IMR-90 (cell line): ENCODE measurements around the gene GLRX3. TPM values are rescaled to one million over a fixed set of nuclear protein-coding genes. Genes with fewer than 3 reads are reported as not detected.

ENCODE experiments used
- ATAC-seq: fragments of 200-7000 bp; cut with Tn5 transposase; 2 replicates; pipeline ENCODE4 v1.9.1; 2020; ENCODE audit warnings: low read depth, mild to moderate bottlenecking, moderate library complexity
- BruUV-seq: library from RNA; stranded (reverse); fragments of 400-500 nt; replicated peaks from 2 replicates; lab custom pipeline; 2021; lab: Mats Ljungman, UMichigan
- CTCF ChIA-PET: fragments of 300-600 bp; formaldehyde crosslinking; extraction: SDS; loops from one replicate; lab custom pipeline; 2021; ENCODE audit warnings: antibody characterized with exemption; lab: Yijun Ruan, JAX
- POLR2A ChIA-PET: fragments of 300-600 bp; sonication (Branson Sonifier 250); formaldehyde crosslinking; loops from one replicate; lab custom pipeline; 2022; ENCODE audit warnings: antibody characterized with exemption; ENCODE audit not compliant: unreplicated experiment; lab: Charles Lee
- DNase-seq: peaks from one replicate; pipeline ENCODE4 v3.0.0; 2013
- H2AFZ ChIP-seq: replicated peaks from 2 replicates; pipeline ENCODE3; 2013; ENCODE audit warnings: low read length, mild to moderate bottlenecking; ENCODE audit not compliant: poor library complexity
- H2AK5ac ChIP-seq: 2 replicates; pipeline ENCODE4 v1.6.1; 2013; ENCODE audit warnings: low read depth, low read length, inconsistent platforms
- H2AK9ac ChIP-seq: replicated peaks from 2 replicates; pipeline ENCODE3; 2013; ENCODE audit warnings: mild to moderate bottlenecking, low read depth, low read length, moderate library complexity; ENCODE audit not compliant: poor library complexity
- H2BK120ac ChIP-seq: 2 replicates; pipeline ENCODE4 v1.6.1; 2013; ENCODE audit warnings: low read depth, low read length, inconsistent platforms
- H2BK15ac ChIP-seq: 3 replicates; pipeline ENCODE4 v1.6.1; 2013; ENCODE audit warnings: low read depth, low read length, inconsistent platforms
- H2BK20ac ChIP-seq: 2 replicates; pipeline ENCODE4 v1.6.1; 2013; ENCODE audit warnings: low read depth, mild to moderate bottlenecking, inconsistent platforms, low read length, moderate library complexity
- H2BK5ac ChIP-seq: 2 replicates; pipeline ENCODE4 v1.6.1; 2013; ENCODE audit warnings: mild to moderate bottlenecking, low read depth, low read length, inconsistent platforms; ENCODE audit not compliant: poor library complexity, severe bottlenecking
- H3K14ac ChIP-seq: replicated peaks from 2 replicates; pipeline ENCODE4 v1.6.1; 2013; ENCODE audit warnings: low read depth, low read length, inconsistent platforms
- H3K18ac ChIP-seq: 2 replicates; pipeline ENCODE4 v1.6.1; 2013; ENCODE audit warnings: low read depth, low read length, control low read depth
- H3K23ac ChIP-seq: 2 replicates; pipeline ENCODE4 v1.6.1; 2013; ENCODE audit warnings: low read depth, low read length, inconsistent platforms
- H3K27ac ChIP-seq: 2 replicates; pipeline ENCODE4 v1.5.1; 2013; ENCODE audit warnings: mild to moderate bottlenecking, control low read depth, low read length; ENCODE audit not compliant: insufficient read depth
- H3K27me3 ChIP-seq: 2 replicates; pipeline ENCODE4 v1.6.1; 2013; ENCODE audit warnings: low read length; ENCODE audit not compliant: control insufficient read depth, insufficient read depth
- H3K36me3 ChIP-seq: 2 replicates; pipeline ENCODE4 v1.6.1; 2013; ENCODE audit warnings: low read length, mixed read lengths; ENCODE audit not compliant: control insufficient read depth, insufficient read depth
- H3K4ac ChIP-seq: 2 replicates; pipeline ENCODE4 v1.6.1; 2013; ENCODE audit warnings: low read depth, low read length, inconsistent platforms
- H3K4me1 ChIP-seq: 2 replicates; pipeline ENCODE4 v1.6.1; 2013; ENCODE audit warnings: low read length, mixed read lengths; ENCODE audit not compliant: control insufficient read depth, insufficient read depth
- H3K4me2 ChIP-seq: 2 replicates; pipeline ENCODE4 v1.6.1; 2013; ENCODE audit warnings: low read depth, mild to moderate bottlenecking, control low read depth, low read length, moderate library complexity
- H3K4me3 ChIP-seq: 2 replicates; pipeline ENCODE4 v1.5.1; 2013; ENCODE audit warnings: low read depth, mild to moderate bottlenecking, control low read depth, low read length, moderate library complexity; ENCODE audit not compliant: insufficient read depth
- H3K56ac ChIP-seq: 2 replicates; pipeline ENCODE4 v1.6.1; 2013; ENCODE audit warnings: low read length, inconsistent platforms; ENCODE audit not compliant: insufficient read depth; ENCODE audit errors: extremely low read depth
- H3K79me1 ChIP-seq, 2 experiments: 2 replicates each; pipeline ENCODE4 v1.6.1; 2013; ENCODE audit warnings: low read length in 2 of 2, inconsistent platforms in 1 of 2, low read depth in 1 of 2
- H3K9ac ChIP-seq: 2 replicates; pipeline ENCODE4 v1.6.1; 2013; ENCODE audit warnings: low read depth, low read length, control low read depth
- H3K9me1 ChIP-seq: 2 replicates; pipeline ENCODE4 v1.6.1; 2013; ENCODE audit warnings: low read length, inconsistent platforms; ENCODE audit not compliant: insufficient read depth
- H3K9me3 ChIP-seq: 2 replicates; pipeline ENCODE4 v1.6.1; 2013; ENCODE audit warnings: low read length; ENCODE audit not compliant: control insufficient read depth, insufficient read depth
- H4K20me1 ChIP-seq: 2 replicates; pipeline ENCODE4 v1.6.1; 2013; ENCODE audit warnings: low read length, inconsistent platforms; ENCODE audit not compliant: insufficient read depth
- H4K5ac ChIP-seq: 2 replicates; pipeline ENCODE4 v1.6.1; 2013; ENCODE audit warnings: mild to moderate bottlenecking, low read depth, low read length, control low read depth
- H4K8ac ChIP-seq, 2 experiments: 2 replicates each; pipeline ENCODE4 v1.6.1; 2013; ENCODE audit warnings: low read depth in 2 of 2, low read length in 2 of 2, control low read depth in 1 of 2, inconsistent platforms in 1 of 2
- H4K91ac ChIP-seq: 2 replicates; pipeline ENCODE4 v1.6.1; 2013; ENCODE audit warnings: low read depth, low read length, inconsistent platforms; ENCODE audit not compliant: insufficient read depth
- BHLHE40 ChIP-seq: fragments of 150-350 bp; IDR thresholded peaks from 2 replicates; pipeline ENCODE4 v1.6.1; 2016; ENCODE audit warnings: mild to moderate bottlenecking, low read depth, low read length
- CEBPB ChIP-seq: IDR thresholded peaks from 2 replicates; pipeline ENCODE4 v1.6.1; 2012; ENCODE audit warnings: low read depth, low read length, improper control_type of control experiment
- CHD1 ChIP-seq: IDR thresholded peaks from 2 replicates; pipeline ENCODE4 v1.6.1; 2012; ENCODE audit warnings: low read depth, low read length, improper control_type of control experiment
- ELK1 ChIP-seq: fragments of 150-350 bp; IDR thresholded peaks from 2 replicates; pipeline ENCODE4 v1.6.1; 2016; ENCODE audit warnings: low read depth, mild to moderate bottlenecking, low read length, moderate library complexity, borderline replicate concordance
- FOS ChIP-seq: fragments of 150-350 bp; IDR thresholded peaks from 2 replicates; pipeline ENCODE4 v1.6.1; 2016; ENCODE audit warnings: low read depth, low read length
- MAFK ChIP-seq: IDR thresholded peaks from 2 replicates; pipeline ENCODE4 v1.6.1; 2012; ENCODE audit warnings: low read depth, low read length, improper control_type of control experiment
- MAZ ChIP-seq: IDR thresholded peaks from 2 replicates; pipeline ENCODE4 v1.6.1; 2012; ENCODE audit warnings: low read depth, mild to moderate bottlenecking, low read length, improper control_type of control experiment, moderate library complexity, borderline replicate concordance
- MXI1 ChIP-seq: IDR thresholded peaks from 2 replicates; pipeline ENCODE4 v1.6.1; 2012; ENCODE audit warnings: low read depth, mild to moderate bottlenecking, low read length, moderate library complexity, borderline replicate concordance
- NFE2L2 ChIP-seq: fragments of 150-350 bp; IDR thresholded peaks from 2 replicates; pipeline ENCODE4 v1.6.1; 2016; ENCODE audit warnings: low read depth, mild to moderate bottlenecking, low read length
- POLR2A ChIP-seq: IDR thresholded peaks from 2 replicates; pipeline ENCODE4 v1.6.1; 2012; ENCODE audit warnings: mild to moderate bottlenecking, low read depth, low read length
- RAD21 ChIP-seq: IDR thresholded peaks from 2 replicates; pipeline ENCODE4 v1.6.1; 2012; ENCODE audit warnings: low read length, improper control_type of control experiment
- RFX5 ChIP-seq: IDR thresholded peaks from 2 replicates; pipeline ENCODE4 v1.8.0; 2012; ENCODE audit warnings: low read depth, mild to moderate bottlenecking, low read length, moderate library complexity
- SMC3 ChIP-seq: fragments of 150-350 bp; IDR thresholded peaks from 2 replicates; pipeline ENCODE4 v1.6.1; 2016; ENCODE audit warnings: low read depth, mild to moderate bottlenecking, antibody characterized with exemption, low read length, moderate library complexity
- WGBS, 2 experiments: methylation state at CpG; one replicate each; pipeline versions ENCODE4 v1.1.5 to v1.1.7; 2013; ENCODE audit warnings: missing lambda C conversion rate in 2 of 2; ENCODE audit not compliant: insufficient read length in 1 of 2; ENCODE audit errors: extremely low coverage in 2 of 2; 5-methylcytosine and 5-hydroxymethylcytosine counted together
- dilution Hi-C: fragments of 300-500 bp; cut with HindIII; formaldehyde crosslinking; loops from one replicate; pipeline ENCODE4 v1.14.3; 2018; ENCODE audit warnings: low sequenced_read_pairs; ENCODE audit not compliant: unreplicated experiment
- in situ Hi-C: fragments of 300-500 bp; cut with MboI; formaldehyde crosslinking; loops from 3 replicates; pipeline ENCODE4 v1.14.3; 2019; ENCODE audit warnings: low sequenced_read_pairs, inconsistent platforms, mixed read lengths
- intact Hi-C: fragments of 100-400 bp; cut with micrococcal nuclease; formaldehyde crosslinking; loops from 2 replicates; pipeline ENCODE4 v1.10.0; 2022
- polyA plus RNA-seq, 3 experiments: library from polyadenylated mRNA; depleted of rRNA; stranded (reverse); fragments of >200 nt; gene quantifications; 2 replicates each; pipeline ENCODE4 v1.2.3, GENCODE V29; 2012; ENCODE audit warnings: low replicate concordance in 1 of 3
- total RNA-seq: library from RNA; depleted of rRNA; stranded (reverse); fragments of >200 nt; gene quantifications from 2 replicates; pipeline ENCODE4 v1.2.3, GENCODE V29; 2012
- TF ChIP-seq, protein P1 (sequence below): conservative IDR thresholded peaks from 2 replicates; pipeline ENCODE4 v1.5.1; 2012; ENCODE audit warnings: mild to moderate bottlenecking, low read depth, low read length, improper control_type of control experiment
- TF ChIP-seq, protein P2 (sequence below): fragments of 150-350 bp; IDR thresholded peaks from 2 replicates; pipeline ENCODE4 v1.6.1; 2017; ENCODE audit warnings: mild to moderate bottlenecking, antibody characterized with exemption, low read length, low read depth

Gene GLRX3
- total and polyA plus RNA-seq, 2 of the 4 experiments (the other 2 are of a cell fraction): 78.7 to 81.7 TPM

- Histone ChIP-seq H3K27me3 (peaks cover 8% of the 10 kb centered on the region; the same call in 1 of the 2 replicates), H2BK20ac (no peak overlapping the region), H2BK120ac (no peak overlapping the region), H3K18ac (no peak overlapping the region), H4K8ac (no peak overlapping the region), H3K9me1 (no peaks in the 10 kb centered on the region), H4K5ac (no peak overlapping the region), H2AK9ac (peak overlapping the region; percentile 3), H3K4me1 (peaks cover 2% of the 10 kb centered on the region; the same call in 1 of the 2 replicates), H3K79me1 (no peaks in the 10 kb centered on the region), H3K23ac (no peak overlapping the region), H4K20me1 (no peaks in the 10 kb centered on the region), H2AK5ac (no peak overlapping the region), H3K27ac (no peak overlapping the region), H2BK15ac (no peak overlapping the region), H2BK5ac (no peak overlapping the region), H3K56ac (no peak overlapping the region), H3K9ac (no peak overlapping the region), H3K36me3 (no peaks in the 10 kb centered on the region), H3K4me3 (no peak overlapping the region), H3K14ac (no peak overlapping the region), H4K91ac (no peak overlapping the region), H3K4ac (no peak overlapping the region), H2AFZ (peak overlapping the region; percentile 75), H3K9me3 (no peaks in the 10 kb centered on the region), H3K4me2 (peak overlapping the region; percentile 48; the same call in 1 of the 2 replicates)
- in situ Hi-C loops: no loop called here
- BruUV-seq: no TSS peak
- intact Hi-C loops: loop anchor here (5.0 kb wide), 2 partner anchors 1865 to 1915 kb away; no protein-coding TSS in a partner anchor
- dilution Hi-C loops: no loop called here
- ChIA-PET CTCF (interaction anchor here (0.6 to 2.0 kb wide), 7 partner anchors 10 to 723 kb away, joined by 3 to 10 read pairs (median 3); partner anchors contain the start of gene C10orf143), POLR2A (interaction anchor here (0.6 kb wide), 1 partner anchor 17 kb away, joined by 5 read pairs; no protein-coding TSS in a partner anchor)
- peak; percentile 99; the same call in 1 of the 2 replicates for ATAC-seq
- WGBS, 2 experiments: no CpG with 5 or more reads among the region's 10 CpGs
- DNase-seq: peak; percentile 70
- TF ChIP-seq CEBPB (no peak), FOS (no peak), POLR2A (no peak), NFE2L2 (no peak), ELK1 (no peak), CHD1 (no peak), RAD21 (peak; percentile 74), MAZ (no peak), MXI1 (no peak), MAFK (no peak), RFX5 (no peak), SMC3 (peak; percentile 35; the same call in 1 of the 2 replicates), BHLHE40 (no peak)
- TF ChIP-seq, protein P1, sequence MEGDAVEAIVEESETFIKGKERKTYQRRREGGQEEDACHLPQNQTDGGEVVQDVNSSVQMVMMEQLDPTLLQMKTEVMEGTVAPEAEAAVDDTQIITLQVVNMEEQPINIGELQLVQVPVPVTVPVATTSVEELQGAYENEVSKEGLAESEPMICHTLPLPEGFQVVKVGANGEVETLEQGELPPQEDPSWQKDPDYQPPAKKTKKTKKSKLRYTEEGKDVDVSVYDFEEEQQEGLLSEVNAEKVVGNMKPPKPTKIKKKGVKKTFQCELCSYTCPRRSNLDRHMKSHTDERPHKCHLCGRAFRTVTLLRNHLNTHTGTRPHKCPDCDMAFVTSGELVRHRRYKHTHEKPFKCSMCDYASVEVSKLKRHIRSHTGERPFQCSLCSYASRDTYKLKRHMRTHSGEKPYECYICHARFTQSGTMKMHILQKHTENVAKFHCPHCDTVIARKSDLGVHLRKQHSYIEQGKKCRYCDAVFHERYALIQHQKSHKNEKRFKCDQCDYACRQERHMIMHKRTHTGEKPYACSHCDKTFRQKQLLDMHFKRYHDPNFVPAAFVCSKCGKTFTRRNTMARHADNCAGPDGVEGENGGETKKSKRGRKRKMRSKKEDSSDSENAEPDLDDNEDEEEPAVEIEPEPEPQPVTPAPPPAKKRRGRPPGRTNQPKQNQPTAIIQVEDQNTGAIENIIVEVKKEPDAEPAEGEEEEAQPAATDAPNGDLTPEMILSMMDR: peak; percentile 83
- TF ChIP-seq, protein P2, sequence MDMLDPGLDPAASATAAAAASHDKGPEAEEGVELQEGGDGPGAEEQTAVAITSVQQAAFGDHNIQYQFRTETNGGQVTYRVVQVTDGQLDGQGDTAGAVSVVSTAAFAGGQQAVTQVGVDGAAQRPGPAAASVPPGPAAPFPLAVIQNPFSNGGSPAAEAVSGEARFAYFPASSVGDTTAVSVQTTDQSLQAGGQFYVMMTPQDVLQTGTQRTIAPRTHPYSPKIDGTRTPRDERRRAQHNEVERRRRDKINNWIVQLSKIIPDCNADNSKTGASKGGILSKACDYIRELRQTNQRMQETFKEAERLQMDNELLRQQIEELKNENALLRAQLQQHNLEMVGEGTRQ: no peak
Measured at GRCh38 chr10:130127364-130128061, 8.7 kb upstream of the GLRX3 start.
